Astrocyte (in vitro differentiated cells and primary cell): ENCODE results near the gene TOB1.

Source experiments
- EZH2 ChIP-seq: IDR thresholded peaks from 2 replicates; pipeline ENCODE4 v1.6.1; 2012; ENCODE audit warnings: mild to moderate bottlenecking, low read length, inconsistent platforms; ENCODE audit not compliant: insufficient read depth
- TF ChIP-seq, protein P1 (sequence below): IDR thresholded peaks from 2 replicates; pipeline ENCODE4 v1.5.1; 2011; ENCODE audit warnings: low read depth, mild to moderate bottlenecking, inconsistent platforms, low read length, moderate library complexity; ENCODE audit not compliant: insufficient read depth

DNA sequence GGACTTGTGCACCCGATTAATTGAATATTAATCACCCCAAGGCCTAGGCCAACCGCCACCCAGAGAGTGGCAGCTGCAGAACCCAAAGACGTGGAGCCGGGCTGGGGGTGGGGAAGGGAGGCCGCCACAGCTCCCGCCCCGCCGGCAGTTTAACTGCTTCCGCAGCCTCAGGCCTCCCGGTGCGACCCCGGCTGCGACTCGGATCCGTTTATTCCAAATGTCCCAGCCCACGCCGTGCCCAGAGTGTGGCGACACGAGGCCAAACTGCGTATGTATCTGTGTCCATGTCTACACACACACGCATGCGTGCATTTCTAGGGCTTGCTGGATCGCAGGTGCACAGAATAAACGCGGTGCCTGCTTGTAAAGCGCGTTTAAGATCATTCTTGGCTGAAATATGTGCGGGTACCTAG lies 802 bp upstream of the TOB1 start:
- TF ChIP-seq, protein P1, sequence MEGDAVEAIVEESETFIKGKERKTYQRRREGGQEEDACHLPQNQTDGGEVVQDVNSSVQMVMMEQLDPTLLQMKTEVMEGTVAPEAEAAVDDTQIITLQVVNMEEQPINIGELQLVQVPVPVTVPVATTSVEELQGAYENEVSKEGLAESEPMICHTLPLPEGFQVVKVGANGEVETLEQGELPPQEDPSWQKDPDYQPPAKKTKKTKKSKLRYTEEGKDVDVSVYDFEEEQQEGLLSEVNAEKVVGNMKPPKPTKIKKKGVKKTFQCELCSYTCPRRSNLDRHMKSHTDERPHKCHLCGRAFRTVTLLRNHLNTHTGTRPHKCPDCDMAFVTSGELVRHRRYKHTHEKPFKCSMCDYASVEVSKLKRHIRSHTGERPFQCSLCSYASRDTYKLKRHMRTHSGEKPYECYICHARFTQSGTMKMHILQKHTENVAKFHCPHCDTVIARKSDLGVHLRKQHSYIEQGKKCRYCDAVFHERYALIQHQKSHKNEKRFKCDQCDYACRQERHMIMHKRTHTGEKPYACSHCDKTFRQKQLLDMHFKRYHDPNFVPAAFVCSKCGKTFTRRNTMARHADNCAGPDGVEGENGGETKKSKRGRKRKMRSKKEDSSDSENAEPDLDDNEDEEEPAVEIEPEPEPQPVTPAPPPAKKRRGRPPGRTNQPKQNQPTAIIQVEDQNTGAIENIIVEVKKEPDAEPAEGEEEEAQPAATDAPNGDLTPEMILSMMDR, result no peak
- no peak for TF ChIP-seq EZH2
